ENCODE data around the gene CSRNP3.

DNA sequence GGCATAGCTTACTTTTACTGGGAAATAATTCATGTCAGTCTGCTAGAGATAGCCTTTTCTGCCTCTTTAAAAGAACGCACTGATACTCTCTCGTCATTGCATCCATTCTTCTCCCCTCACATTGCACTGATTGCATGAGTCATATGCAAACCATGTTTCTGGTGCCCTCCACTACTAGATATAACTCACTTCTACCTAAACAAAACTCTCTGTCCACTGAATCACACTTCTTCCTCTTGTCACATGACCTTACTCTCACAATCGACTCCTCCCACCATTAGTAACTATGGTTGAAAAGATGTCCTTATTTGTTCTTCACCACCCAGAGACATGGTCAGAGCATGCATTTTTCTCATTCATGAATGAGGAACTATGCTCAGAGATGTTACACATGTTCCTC lies 158.0 kb downstream of the CSRNP3 start:
- TF ChIP-seq POLR2A (IDR thresholded peaks at IDR 0.05) (no peak), CTCF (IDR thresholded peaks at IDR 0.05) (no peak)

Measured in right lobe of liver (tissue), 4 donors.